Activated CD4-positive, alpha-beta T cell treated with anti-CD3 and anti-CD28 coated beads for 48 hours (primary cell): ENCODE measurements around the gene CD63.

Experiments
- DNase-seq: peaks from one replicate; pipeline ENCODE4 v3.0.0-alpha.2; 2020

Gene CD63

DNA sequence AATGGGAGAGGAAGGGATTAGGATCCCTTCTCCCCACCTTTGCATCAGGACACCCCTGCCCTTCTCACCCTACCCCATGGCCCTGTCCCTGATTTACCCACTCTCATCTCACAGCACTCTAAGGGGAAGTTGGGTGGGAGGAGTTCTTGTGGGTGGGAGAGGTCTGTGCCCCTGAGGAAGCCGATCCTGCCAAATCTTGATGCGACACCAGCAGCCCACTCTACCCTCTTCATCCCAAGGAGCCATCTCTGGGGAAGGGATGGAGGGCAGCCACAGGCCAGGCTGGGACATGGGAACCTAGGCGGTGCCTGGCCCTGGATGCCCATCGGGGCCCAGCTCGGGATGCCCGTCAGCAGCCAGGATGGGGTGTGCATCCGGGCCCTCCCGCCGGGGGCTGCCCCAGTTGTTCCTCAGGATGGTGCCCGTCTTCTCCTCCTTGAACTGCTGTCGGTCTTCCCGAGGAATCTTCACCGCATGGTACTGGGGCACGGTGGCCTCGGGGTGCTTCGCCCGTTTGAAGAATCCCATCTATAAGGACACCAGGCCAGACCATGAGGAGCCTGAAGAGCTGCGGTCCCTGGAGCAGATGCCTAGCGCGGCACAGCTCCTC lies 43.9 kb downstream of the CD63 start:
- DNase-seq: no peak

DNA sequence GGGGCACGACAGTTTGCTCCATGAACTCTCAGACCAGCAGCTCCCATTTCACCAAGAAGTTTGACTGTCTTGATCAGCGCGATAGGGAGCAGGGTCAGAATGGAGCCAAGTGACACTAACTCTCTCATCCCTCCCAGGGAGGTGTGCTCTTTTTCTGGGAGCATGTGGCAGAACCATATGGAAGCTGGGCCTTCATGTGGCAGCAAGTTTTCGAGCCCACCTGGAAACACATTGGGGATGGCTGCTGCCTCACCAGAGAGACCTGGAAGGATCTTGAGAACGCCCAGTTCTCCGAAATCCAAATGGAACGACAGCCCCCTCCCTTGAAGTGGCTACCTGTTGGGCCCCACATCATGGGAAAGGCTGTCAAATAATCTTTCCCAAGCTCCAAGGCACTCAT lies 45.1 kb downstream of the CD63 start:
- DNase-seq: no peak

DNA sequence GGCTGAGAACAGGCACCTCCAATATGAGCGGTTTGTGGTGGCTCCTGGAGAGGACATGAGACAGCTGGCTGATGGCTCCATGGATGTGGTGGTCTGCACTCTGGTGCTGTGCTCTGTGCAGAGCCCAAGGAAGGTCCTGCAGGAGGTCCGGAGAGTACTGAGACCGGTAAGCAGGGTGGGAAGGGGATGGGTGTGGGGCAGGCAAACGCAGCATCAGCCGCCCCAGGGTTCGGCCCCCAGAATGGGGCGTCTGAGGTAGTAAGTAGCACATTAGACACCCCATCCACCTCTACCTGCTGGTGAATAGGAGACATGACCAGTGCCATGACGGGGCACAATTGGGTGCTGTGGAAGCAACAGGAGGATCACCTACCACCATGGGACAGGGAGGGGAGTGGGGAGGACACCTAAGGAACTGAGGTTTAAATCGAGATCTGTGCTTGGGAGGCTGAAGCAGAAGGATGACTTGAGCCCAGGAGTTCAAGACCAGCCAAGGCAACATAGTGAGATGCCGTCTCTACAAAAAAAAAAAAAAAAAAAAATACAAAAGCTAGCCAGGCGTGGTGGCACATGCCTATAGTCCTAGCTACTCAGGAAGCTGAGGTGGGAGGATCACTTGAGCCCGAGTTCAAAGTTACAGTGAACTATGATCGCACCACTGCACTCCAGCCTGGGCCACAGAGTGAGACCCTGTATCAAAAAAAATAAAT lies 46.6 kb downstream of the CD63 start:
- DNase-seq: no peak

DNA sequence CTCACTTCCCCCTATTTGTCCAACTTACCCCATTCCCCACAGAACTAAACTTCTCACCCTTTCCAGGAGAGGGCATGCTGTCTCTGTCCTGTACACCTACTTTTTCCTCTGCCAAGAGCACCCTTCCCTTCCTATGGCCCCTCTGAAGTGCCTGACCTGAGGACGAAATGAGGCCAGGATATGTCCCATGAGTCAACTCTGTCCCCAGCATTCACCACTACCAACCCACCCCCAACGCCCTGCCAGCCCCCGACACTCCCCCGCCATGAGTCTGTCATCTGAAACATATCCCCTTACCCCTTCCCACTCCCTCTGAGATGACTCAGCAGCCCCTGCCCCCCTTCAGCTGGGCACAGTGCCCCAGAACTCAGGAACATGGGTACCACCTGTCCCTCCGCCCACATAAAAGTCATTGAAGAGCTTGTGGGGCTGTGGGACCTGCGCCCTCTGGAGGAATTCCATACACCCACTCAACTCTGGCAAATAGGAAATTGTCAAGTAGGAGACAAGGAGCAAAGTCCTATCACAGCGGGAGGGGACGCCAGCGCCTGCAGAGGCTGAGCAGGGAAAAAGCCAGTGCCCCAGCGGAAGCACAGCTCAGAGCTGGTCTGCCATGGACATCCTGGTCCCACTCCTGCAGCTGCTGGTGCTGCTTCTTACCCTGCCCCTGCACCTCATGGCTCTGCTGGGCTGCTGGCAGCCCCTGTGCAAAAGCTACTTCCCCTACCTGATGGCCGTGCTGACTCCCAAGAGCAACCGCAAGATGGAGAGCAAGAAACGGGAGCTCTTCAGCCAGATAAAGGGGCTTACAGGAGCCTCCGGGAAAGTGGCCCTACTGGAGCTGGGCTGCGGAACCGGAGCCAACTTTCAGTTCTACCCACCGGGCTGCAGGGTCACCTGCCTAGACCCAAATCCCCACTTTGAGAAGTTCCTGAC lies 47.4 kb downstream of the CD63 start:
- no peak for DNase-seq

DNA sequence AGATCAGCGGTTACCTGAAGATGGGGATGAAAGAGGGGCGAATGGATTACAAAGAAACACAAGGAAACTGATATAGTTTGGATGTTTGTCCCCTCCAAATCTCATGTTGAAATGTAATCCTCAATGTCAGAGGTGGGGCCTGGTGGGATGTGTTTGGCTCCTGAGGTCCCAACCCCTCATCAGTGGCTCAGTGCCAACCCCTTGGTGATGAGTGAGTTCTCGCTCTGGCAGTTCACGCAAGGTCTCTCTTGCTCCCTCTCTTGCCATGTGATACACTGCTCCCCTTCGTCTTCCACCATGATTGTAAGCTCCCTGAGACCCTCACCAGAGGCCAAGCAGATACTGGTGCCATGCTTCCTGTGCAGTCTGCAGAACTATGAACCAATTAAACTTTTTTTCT lies 49.1 kb downstream of the CD63 start:
- no peak for DNase-seq

DNA sequence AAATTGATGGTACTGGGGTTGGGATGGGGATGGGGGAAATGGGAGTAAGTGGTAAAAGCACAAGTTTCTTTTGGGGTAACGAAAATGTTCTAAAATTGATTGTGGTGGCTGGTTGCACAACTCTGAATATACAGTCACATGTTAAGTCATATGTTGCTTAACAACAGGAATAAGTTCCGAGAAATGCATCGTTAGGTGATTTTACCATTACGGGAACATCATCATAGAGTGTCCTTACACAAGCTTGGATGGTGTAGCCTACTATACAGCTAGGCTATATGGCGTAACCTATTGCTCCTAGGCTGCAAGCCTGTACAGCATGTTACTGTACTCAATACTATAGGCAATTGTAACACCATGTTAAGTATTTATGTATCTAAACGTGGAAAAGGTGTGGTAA lies 52.1 kb downstream of the CD63 start:
- DNase-seq: no peak

DNA sequence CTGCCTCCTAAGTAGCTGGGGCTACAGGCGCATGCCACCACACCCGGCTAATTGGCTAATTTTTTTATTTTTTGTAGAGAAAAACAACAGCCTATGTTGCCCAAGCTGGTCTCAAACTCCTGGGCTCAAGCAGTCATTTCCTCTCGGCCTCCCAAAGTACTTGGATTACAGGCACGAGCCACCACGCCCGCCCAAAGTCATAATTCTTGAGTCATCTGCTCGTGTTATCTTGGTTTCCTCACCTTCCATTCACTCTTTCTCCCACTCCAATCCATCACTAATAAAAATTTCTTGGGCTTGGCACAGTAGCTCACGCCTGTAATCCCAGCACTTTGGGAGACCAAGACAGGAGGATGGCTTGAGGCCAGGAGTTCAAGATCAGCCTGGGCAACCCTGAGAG lies 53.1 kb downstream of the CD63 start:
- DNase-seq: no peak
